Measurements from ENCODE around the gene HDAC4.

Gene HDAC4

DNA sequence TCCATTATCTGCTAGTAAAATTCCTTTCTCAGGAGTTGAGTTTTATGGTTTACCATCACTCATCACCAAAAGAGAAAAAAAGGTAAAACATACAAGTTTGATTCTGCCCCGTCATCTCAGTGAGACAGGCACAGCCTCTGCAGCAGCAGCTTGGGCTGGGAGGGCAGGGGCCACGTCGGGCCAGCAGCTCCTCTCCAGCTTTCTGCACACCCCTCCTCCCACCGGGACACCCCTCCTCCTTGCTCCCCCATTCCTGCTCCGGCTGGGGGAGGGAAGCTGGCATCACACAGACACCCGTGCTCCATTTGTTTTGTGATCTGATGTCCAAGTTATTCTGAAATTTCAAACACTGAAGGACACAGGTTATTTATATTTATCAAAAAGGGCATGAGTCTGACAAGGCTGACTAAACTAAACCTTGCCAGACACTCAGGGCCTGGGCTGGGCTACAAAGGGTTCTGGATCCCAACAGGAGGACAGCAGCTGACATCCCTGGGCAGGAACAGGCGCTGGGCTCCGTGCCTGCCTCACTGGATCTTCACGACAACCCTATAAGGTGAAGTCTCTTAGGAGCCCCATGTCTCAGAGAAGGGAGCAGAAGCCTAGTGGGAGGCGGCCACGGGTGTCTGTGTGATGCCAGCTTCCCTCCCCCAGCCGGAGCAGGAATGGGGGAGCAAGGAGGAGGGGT, 71.4 kb downstream of the HDAC4 start:
- TF ChIP-seq MYNN (tag by site-specific recombination; IDR thresholded peaks at IDR 0.05; ENCODE audit: borderline replicate concordance) (no peak), ZNF16 (tag by site-specific recombination; IDR thresholded peaks at IDR 0.05; ENCODE audit: low read depth) (no peak)
- CTCF ChIA-PET = interaction anchor here (0.6 kb wide), 1 partner anchor 153 kb away, joined by 3 read pairs; no protein-coding TSS in a partner anchor

DNA sequence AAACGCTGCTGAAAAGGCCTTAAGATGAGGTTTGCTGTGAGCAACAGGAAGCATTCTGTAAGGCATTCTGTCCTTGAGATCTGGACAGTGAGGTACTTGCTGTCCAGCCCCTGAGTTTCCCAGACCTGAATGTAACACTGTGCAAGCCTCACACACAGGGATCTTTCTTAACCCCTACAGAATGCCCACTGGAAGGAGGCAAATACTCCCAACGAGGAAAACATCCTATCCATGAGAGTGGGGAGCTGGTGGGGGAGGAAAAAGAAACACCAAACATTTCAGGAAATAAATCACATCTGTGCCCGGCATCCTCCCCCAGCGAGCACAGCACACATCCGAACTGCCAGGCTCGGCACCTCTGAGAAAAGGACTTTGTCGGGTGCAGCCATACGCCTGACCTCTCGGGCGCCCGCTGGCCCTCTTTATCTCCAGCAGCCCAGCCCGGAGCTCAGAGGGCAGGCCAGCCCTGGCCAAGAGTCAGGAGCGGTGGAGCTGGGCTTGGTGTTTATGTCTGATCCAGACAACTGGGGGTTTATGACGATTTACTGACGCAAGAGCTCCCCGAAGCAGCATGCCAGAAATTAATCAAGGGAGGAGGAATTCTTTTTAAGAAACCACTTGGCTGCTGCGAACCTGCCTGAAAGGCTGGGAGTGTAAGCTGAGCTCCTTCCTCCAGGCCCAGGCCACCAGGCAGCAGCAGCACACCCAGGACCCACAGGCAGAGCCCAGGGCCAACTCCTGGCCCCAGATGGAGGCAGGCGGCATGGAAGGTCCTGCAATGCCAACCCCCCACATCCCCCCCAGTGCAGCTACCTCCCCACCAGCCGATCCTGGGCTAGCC, 72.2 kb downstream of the HDAC4 start:
- Histone ChIP-seq H3K9me3 (ENCODE audit: control insufficient read depth, insufficient read depth, low read depth, low read length) (no peaks in the 10 kb centered on the region), H3K4me1 (ENCODE audit: control insufficient read depth, insufficient read depth, low read length) (no peaks in the 10 kb centered on the region), H3K4me3 (ENCODE audit: low read depth, low read length) (no peak overlapping the region), H3K27ac (ENCODE audit: extremely low read depth, low read depth, low read length) (no peak overlapping the region), H3K36me3 (ENCODE audit: control insufficient read depth in 2 of 2, insufficient read depth in 1 of 2, low read length in 2 of 2) (no peaks in the 10 kb centered on the region; a peak in 1 of 3 replicates)
- TF ChIP-seq ZNF335 (tag by site-specific recombination; conservative IDR thresholded peaks at IDR 0.05) (peak; percentile 38; the same call in 1 of the 2 replicates), ZNF549 (tag by site-specific recombination; IDR thresholded peaks at IDR 0.05) (no peak), GLIS1 (tag by site-specific recombination; IDR thresholded peaks at IDR 0.05) (peak; percentile 10; the same call in 1 of the 2 replicates)
- ChIA-PET POLR2A (no interaction called here), CTCF (interaction anchor here (0.6 kb wide), 1 partner anchor 154 kb away, joined by 3 read pairs; no protein-coding TSS in a partner anchor)

More for the DNA sequence above, 71.4 kb downstream of the HDAC4 start:
- Histone ChIP-seq H3K4me1 (ENCODE audit: control insufficient read depth, insufficient read depth, low read length) (no peaks in the 10 kb centered on the region), H3K36me3 (ENCODE audit: control insufficient read depth in 2 of 2, insufficient read depth in 1 of 2, low read length in 2 of 2) (no peaks in the 10 kb centered on the region; a peak in 1 of 3 replicates), H3K27ac (ENCODE audit: extremely low read depth, low read depth, low read length) (no peak overlapping the region), H3K9me3 (ENCODE audit: control insufficient read depth, insufficient read depth, low read depth, low read length) (no peaks in the 10 kb centered on the region), H3K4me3 (ENCODE audit: low read depth, low read length) (no peak overlapping the region)
- POLR2A ChIA-PET = no interaction called here

DNA sequence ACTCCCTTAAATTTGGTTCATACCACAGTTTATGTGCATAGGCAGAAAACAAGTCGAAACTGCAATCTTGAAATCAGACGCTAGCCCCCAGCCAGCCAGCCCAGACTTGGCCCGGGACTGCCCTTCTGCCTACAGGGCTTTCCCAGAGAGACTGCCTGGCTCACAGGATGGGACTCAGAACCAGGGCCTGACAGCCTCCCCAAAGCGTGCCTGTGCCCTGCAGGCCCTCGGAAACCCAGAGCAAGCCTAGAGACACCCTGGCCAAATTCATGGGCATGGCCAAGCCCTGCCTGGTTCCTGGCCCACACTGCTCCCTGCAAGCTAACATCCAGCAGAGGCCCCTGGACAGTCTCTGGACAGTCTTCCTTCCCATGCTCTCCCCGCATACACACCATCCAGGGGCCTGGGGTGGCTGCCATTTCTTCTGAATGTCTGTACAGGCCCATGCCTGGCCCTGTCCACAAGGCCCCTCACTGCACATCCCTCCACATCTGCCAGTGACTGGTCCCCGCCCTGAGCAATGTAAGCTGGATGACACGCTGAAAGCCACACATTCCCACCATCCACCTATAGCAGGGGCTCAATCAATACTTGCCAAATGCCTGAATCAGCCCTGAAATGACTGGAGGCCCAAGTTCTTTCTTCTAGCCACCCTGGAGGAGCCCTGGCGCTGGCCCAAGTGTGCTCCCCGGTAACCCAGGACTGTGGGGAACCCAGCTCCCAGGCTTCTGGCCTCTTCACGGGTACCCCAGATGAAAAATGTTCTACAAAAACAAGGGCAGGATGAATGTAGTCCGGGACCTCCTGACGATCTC, 73.1 kb downstream of the HDAC4 start:
- no peak overlapping the region for H3K27ac ChIP-seq (ENCODE audit: extremely low read depth, low read depth, low read length)
- no peak overlapping the region for H3K4me3 ChIP-seq (ENCODE audit: low read depth, low read length)
- POLR2A ChIA-PET = no interaction called here
- peaks cover 5% of the 10 kb centered on the region for H3K4me1 ChIP-seq (ENCODE audit: control insufficient read depth, insufficient read depth, low read length)
- no peaks in the 10 kb centered on the region for H3K9me3 ChIP-seq (ENCODE audit: control insufficient read depth, insufficient read depth, low read depth, low read length)
- CTCF ChIA-PET = no interaction called here
- H3K36me3 ChIP-seq (ENCODE audit: control insufficient read depth in 2 of 2, insufficient read depth in 1 of 2, low read length in 2 of 2) = no peaks in the 10 kb centered on the region; a peak in 1 of 3 replicates
- TF ChIP-seq GLI2 (tag by site-specific recombination; IDR thresholded peaks at IDR 0.05; ENCODE audit: borderline replicate concordance, low read depth) (no peak), KLF8 (tag by site-specific recombination; IDR thresholded peaks at IDR 0.05) (no peak), ZNF221 (tag by site-specific recombination; IDR thresholded peaks at IDR 0.05; ENCODE audit: borderline replicate concordance) (no peak)

DNA sequence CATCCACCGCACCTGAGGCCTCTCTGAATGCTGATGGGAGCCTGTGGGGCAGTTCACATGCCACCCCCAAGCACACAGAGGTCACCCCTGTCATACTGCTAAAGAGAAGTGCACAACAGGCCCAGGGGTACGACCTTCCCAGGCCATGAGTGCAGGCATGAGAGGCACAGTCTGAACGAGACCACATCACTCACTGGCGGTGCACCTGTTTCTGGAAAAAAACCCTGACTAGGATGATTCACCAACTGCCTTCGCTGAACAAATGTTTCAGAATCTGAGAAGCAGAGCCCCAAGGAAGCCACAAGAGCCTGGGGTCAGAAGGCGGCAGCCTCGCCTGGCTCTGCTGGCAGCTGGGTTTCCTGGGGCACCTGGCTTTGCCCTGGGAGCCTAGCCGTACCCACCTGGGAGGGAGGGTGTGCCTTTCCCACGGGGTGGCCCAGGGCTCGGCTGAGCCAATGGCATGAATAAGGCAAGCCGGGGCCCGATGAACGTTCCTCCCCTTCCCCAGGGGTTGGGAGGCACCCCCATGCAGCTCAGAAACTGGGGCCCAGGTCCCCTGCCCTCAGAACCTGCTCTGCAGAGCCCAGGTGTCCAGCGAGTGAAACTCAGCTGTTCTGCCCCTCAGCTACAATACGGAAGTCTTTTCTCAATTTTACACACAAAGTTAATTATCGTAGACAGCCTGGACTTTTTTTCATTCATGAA, 73.8 kb downstream of the HDAC4 start:
- Histone ChIP-seq H3K4me1 (ENCODE audit: control insufficient read depth, insufficient read depth, low read length) (peaks cover 10% of the 10 kb centered on the region), H3K9me3 (ENCODE audit: control insufficient read depth, insufficient read depth, low read depth, low read length) (no peaks in the 10 kb centered on the region), H3K36me3 (ENCODE audit: control insufficient read depth in 2 of 2, insufficient read depth in 1 of 2, low read length in 2 of 2) (no peaks in the 10 kb centered on the region; a peak in 1 of 3 replicates), H3K4me3 (ENCODE audit: low read depth, low read length) (no peak overlapping the region), H3K27ac (ENCODE audit: extremely low read depth, low read depth, low read length) (no peak overlapping the region)
- ChIA-PET CTCF (no interaction called here), POLR2A (no interaction called here)
- no peak for TF ChIP-seq ZNF701 (tag by site-specific recombination; IDR thresholded peaks at IDR 0.05)
- no peak for TF ChIP-seq GFI1B (tag by site-specific recombination; IDR thresholded peaks at IDR 0.05)
- TF ChIP-seq ZNF837 (tag by site-specific recombination; IDR thresholded peaks at IDR 0.05) = no peak
- TF ChIP-seq ZNF571 (tag by site-specific recombination; IDR thresholded peaks at IDR 0.05) = no peak
- TF ChIP-seq, protein P1, sequence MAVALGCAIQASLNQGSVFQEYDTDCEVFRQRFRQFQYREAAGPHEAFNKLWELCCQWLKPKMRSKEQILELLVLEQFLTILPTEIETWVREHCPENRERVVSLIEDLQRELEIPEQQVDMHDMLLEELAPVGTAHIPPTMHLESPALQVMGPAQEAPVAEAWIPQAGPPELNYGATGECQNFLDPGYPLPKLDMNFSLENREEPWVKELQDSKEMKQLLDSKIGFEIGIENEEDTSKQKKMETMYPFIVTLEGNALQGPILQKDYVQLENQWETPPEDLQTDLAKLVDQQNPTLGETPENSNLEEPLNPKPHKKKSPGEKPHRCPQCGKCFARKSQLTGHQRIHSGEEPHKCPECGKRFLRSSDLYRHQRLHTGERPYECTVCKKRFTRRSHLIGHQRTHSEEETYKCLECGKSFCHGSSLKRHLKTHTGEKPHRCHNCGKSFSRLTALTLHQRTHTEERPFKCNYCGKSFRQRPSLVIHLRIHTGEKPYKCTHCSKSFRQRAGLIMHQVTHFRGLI (tag by site-specific recombination; IDR thresholded peaks at IDR 0.05) = no peak
- no peak for TF ChIP-seq MYNN (tag by site-specific recombination; IDR thresholded peaks at IDR 0.05; ENCODE audit: borderline replicate concordance)
- TF ChIP-seq ZNF266 (tag by site-specific recombination; IDR thresholded peaks at IDR 0.05; ENCODE audit: low read depth) = no peak
- no peak for TF ChIP-seq KLF9 (tag by site-specific recombination; IDR thresholded peaks at IDR 0.05; ENCODE audit: low read depth)
- no peak for TF ChIP-seq HOXD13 (CRISPR knock-in tag; IDR thresholded peaks at IDR 0.05; ENCODE audit: borderline replicate concordance)
- no peak for TF ChIP-seq SP7 (tag by site-specific recombination; IDR thresholded peaks at IDR 0.05)
- no peak for TF ChIP-seq OSR2 (tag by site-specific recombination; IDR thresholded peaks at IDR 0.05)
- no peak for TF ChIP-seq ZNF76 (tag by site-specific recombination; IDR thresholded peaks at IDR 0.05; ENCODE audit: borderline replicate concordance, low read depth)
- no peak for TF ChIP-seq SETDB1 (IDR thresholded peaks at IDR 0.05; ENCODE audit: insufficient read length, low read length)
